GM12865 (cell line): Measurements from ENCODE around the gene KRT79.

Source experiments
- DNase-seq: peaks from one replicate; pipeline ENCODE4 v3.0.0; 2010; ENCODE audit warnings: low read depth
- H3K4me3 ChIP-seq: 2 replicates; pipeline ENCODE4 v1.5.1; 2011; ENCODE audit warnings: mild to moderate bottlenecking, low read depth, low read length, control low read depth
- CTCF ChIP-seq: IDR thresholded peaks from 2 replicates; pipeline ENCODE4 v1.5.1; 2011; ENCODE audit warnings: low read length, control low read depth, low read depth, inconsistent platforms; ENCODE audit not compliant: insufficient read depth; ENCODE audit errors: missing control alignments

Gene KRT79

GRCh38 chr12:52809166-52809565 is 24.9 kb downstream of the KRT79 start:
- no peak for DNase-seq
- H3K4me3 ChIP-seq: no peak overlapping the region
- TF ChIP-seq CTCF: no peak

- TF ChIP-seq CTCF: no peak
- DNase-seq: no peak
- H3K4me3 ChIP-seq: no peak overlapping the region
Observed at GRCh38 chr12:52808573-52809160, 25.4 kb downstream of the KRT79 start.

- DNase-seq: no peak
- no peak overlapping the region for H3K4me3 ChIP-seq
- no peak for TF ChIP-seq CTCF
Observed at GRCh38 chr12:52807544-52808470, 26.3 kb downstream of the KRT79 start.

- H3K4me3 ChIP-seq: no peak overlapping the region
- no peak for TF ChIP-seq CTCF
- no peak for DNase-seq
Observed at GRCh38 chr12:52806821-52807543, 27.1 kb downstream of the KRT79 start.

- no peak for DNase-seq
- H3K4me3 ChIP-seq: no peak overlapping the region
- no peak for TF ChIP-seq CTCF
Observed at GRCh38 chr12:52806169-52806811, 27.8 kb downstream of the KRT79 start.

GRCh38 chr12:52805739-52806138 is 28.4 kb downstream of the KRT79 start:
- DNase-seq: no peak
- TF ChIP-seq CTCF: no peak
- H3K4me3 ChIP-seq: no peak overlapping the region
